ENCODE results near the gene ZMYND8.

DNA sequence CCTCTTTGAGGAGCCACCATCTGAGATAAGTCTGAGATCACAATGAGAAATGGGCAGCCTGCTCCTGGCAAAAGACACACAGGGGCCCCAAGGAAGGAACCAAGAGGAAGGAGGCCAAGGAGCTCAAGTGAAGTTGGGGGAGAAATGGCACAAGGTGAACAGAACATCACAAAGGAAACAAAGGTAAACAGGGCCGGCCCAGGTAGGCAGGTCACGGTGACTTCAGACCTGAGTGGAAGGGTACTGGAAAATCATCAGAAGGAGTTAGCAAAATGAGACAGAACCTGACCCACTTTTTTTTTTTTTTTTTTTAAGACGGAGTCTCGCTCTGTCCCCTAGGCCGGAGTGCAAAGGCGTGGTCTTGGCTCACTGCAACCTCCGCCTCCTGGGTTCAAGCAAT lies 11.3 kb downstream of the ZMYND8 start:
- no peak for TF ChIP-seq POLR2A (IDR thresholded peaks at IDR 0.05)
- TF ChIP-seq, protein P1, sequence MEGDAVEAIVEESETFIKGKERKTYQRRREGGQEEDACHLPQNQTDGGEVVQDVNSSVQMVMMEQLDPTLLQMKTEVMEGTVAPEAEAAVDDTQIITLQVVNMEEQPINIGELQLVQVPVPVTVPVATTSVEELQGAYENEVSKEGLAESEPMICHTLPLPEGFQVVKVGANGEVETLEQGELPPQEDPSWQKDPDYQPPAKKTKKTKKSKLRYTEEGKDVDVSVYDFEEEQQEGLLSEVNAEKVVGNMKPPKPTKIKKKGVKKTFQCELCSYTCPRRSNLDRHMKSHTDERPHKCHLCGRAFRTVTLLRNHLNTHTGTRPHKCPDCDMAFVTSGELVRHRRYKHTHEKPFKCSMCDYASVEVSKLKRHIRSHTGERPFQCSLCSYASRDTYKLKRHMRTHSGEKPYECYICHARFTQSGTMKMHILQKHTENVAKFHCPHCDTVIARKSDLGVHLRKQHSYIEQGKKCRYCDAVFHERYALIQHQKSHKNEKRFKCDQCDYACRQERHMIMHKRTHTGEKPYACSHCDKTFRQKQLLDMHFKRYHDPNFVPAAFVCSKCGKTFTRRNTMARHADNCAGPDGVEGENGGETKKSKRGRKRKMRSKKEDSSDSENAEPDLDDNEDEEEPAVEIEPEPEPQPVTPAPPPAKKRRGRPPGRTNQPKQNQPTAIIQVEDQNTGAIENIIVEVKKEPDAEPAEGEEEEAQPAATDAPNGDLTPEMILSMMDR (IDR thresholded peaks at IDR 0.05), result no peak

All from Peyer's patch (tissue), 4 donors.